Hematopoietic multipotent progenitor cell treated with erythropoietin and hydrocortisone succinate and interleukin-3 and kit ligand, for 15 days (in vitro differentiated cells): ENCODE measurements around the gene ESR2.

Source experiments
- DNase-seq: peaks from one replicate; pipeline ENCODE4 v3.0.0-alpha.2; 2015; ENCODE audit warnings: low spot score

The ESR2 gene

DNA sequence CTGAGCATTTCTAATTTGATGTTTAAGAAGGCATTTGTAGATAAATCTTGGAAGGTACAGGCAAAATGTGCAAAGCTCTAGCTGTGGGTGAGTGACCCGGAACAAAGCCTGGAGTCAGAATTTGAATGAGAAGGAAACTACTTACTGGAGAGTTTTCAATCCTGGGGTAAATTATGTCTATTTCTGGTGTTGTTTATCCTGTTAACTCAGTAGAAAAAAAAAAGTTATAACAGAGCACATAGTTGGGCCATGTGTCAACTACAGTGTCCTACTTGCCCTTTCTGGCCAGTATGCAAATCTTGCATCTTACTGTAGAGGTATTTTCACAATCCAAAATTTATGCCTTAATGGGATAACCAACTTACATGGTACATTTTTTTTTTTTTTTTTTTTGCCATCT, 259.0 kb downstream of the ESR2 start:
- DNase-seq: no peak
